Middle frontal gyrus (tissue), 1 donor: ENCODE data around the gene YIF1A.

ENCODE experiments used
- DNase-seq: peaks from one replicate; pipeline ENCODE4 v3.0.0-alpha.2; 2015; ENCODE audit warnings: low spot score; ENCODE audit errors: extremely low spot score

The YIF1A gene

GRCh38 chr11:66247801-66248200 is 41.1 kb downstream of the YIF1A start:
- DNase-seq: no peak

- DNase-seq: no peak
Observed at GRCh38 chr11:66247295-66247694, 41.6 kb downstream of the YIF1A start.

GRCh38 chr11:66243782-66244535 is 45.0 kb downstream of the YIF1A start:
- no peak for DNase-seq

GRCh38 chr11:66242095-66242765 is 46.7 kb downstream of the YIF1A start:
- DNase-seq: no peak

- DNase-seq: no peak
Observed at GRCh38 chr11:66240781-66241136, 48.2 kb downstream of the YIF1A start.

- DNase-seq: no peak
Observed at GRCh38 chr11:66239998-66240780, 48.8 kb downstream of the YIF1A start.

GRCh38 chr11:66239511-66239910 is 49.4 kb downstream of the YIF1A start:
- no peak for DNase-seq

GRCh38 chr11:66238786-66239413 is 50.0 kb downstream of the YIF1A start:
- no peak for DNase-seq

GRCh38 chr11:66237867-66238266 is 51.1 kb downstream of the YIF1A start:
- no peak for DNase-seq

- no peak for DNase-seq
Observed at GRCh38 chr11:66235141-66235540, 53.8 kb downstream of the YIF1A start.
